Measurements from ENCODE around the gene TOGARAM2.

The TOGARAM2 gene

DNA sequence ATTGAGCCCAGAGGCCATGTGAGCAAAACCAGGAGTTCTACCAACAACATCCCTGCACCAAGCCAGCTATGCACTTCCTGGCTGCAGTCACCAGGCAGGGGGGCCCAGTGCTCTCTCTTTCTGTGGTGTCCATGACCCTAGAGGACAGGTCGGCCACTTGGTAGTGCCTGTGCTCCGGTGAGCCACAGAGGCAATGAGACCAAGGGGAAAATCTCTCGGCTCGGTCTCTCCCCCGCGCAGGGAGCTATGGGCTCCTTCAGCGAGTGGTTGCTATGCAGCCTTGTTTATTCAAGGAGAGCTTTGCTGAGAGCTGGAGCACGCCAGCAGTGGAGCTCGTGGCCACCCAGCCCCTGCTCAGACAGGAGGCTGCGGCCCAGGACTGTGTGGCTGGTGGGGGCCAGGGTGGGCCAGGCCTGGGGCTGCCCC, at the start of gene TOGARAM2:
Gene TOGARAM2, plus strand, starts transcription at position 283 of the 426 bp plus-strand sequence. CDS start 13,537 bp downstream, outside the sequence.
- DNase-seq = no peak

DNA sequence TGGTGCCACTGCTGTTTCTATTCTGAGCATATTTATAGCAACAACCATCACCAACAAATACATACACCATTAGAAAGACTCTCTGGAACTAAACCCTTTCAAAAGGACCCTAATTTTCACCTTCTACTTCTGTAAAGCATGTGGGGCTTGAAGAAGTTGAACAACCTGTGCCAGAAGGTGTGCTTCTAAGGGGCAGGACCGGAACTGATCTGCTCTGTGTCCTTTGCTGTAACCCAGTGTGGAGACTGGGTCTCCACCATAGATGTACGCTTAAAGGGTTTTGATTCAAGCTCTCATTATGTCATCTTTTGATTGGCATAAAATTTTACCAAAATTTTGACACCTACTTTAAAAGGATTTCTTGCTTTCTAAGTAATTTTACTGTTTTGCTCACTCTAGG, 46.3 kb upstream of the TOGARAM2 start:
- no peak for DNase-seq

DNA sequence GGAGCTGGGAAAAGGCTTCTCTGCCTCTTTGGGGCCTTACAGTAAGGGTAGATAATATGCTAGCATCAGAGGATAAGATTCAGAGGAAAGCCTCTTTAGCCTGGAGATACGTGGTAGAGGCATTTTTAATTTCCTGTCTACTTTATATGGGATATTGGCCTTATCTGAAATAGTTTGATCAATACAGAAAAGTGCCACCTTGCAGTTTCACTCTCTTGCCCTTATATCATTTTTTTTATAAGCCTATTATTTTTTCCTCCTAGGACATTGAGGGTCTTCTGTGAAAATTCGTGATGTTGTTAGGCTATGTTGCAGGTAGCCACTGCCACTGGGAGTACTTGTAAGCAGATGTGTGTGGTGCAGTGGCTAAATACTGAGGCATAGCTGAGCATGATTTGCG, 40.1 kb upstream of the TOGARAM2 start:
- no peak for DNase-seq

DNA sequence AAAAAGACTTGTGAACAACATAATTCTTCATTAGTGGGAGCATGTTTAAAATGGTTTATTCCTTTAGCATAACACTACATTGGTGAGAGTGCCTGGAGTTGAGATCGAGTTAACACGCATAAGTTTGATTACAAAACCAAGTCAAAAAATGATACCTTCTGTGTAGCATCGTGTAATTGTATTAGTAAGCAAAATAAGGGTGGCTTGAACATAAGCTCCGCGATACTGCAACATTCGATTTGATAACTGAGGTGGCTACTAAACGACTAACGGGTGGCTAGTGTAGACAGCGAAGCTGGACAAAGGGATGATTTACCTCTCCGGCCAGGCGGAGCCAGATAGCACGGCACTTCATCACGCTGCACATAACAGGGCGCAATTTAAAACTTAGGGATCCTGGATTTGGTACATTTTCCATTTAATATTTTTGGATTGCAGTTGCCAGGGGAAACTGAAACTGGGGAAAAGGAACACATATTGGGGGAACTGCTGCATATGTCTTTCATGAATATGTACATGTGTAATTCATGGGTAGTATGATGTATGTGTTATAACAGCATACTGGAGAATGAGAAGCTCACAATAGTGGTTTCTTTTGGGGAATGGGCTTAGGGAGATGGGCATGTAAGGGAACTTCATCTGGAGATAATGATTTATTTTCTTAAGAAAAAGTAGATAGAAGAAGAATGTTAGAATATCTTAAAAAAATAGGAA, 36.4 kb upstream of the TOGARAM2 start:
- DNase-seq = no peak

DNA sequence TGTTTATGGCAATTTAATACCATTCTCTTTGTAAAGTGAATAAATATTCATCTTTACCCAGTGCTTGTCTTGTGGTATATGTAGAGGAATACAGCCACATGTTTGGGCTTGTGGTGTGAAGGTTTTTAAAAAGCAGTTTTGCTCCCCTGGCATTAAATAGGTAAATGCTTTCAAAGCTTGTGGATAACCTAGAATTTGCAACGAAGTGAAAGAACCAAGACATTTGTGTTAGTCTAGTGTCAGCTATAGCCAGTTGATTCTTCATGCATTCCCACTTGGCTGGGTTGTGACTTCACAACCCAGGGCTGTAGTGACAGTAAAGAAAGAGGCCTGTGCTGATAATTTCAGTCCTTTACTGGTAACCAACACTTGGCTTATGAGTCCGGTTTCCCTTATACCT, 32.9 kb upstream of the TOGARAM2 start:
- DNase-seq = no peak

DNA sequence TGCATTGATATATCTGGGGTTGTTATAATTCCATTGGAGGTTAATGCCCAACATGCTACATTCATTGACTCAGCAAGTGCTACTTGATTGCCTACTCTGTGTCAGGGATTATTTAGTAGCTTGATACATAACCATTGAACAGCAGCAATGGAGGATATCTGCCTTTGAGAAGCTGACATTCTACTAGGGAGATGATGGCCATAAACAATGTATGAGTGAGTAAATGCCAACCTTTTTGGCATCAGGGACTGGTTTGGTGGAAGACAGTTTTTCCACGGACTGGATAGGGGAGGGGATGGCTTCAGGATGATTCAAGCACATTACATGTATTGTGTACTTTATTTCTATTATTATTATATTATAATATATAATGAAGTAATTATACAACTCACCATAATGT, 31.9 kb upstream of the TOGARAM2 start:
- no peak for DNase-seq

DNA sequence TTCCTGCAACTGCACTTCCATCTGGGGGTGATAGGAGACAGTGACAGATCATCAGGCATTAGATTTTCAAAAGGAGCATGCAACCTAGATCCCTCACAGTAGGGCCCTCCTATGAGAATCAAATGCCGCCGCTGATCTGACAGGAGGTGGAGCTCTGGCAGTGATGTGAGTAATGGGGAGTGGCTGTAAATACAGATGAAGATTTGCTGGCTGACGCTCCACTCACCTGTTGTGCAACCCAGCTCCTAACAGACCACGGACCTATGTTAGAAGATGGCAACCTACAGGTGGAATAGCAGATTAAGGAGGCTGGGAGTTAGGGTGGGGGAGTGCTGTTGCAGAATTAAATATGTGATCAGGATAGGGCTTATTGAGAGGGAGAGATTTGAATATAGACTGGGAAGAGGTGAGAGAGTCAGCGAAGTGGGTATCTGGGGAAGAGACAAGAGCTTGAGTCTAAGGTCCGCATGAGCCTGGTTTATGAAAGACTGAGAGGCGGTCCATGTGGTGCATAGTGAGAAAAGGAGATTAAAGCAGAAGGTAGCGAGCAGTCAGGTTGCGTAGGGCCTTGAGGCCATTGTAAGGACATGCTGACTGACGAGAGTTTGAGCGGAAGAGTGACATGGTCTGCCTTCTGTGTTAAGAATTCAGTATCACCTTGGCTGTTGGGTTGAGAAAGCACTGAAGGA, 31.3 kb upstream of the TOGARAM2 start:
- no peak for DNase-seq

DNA sequence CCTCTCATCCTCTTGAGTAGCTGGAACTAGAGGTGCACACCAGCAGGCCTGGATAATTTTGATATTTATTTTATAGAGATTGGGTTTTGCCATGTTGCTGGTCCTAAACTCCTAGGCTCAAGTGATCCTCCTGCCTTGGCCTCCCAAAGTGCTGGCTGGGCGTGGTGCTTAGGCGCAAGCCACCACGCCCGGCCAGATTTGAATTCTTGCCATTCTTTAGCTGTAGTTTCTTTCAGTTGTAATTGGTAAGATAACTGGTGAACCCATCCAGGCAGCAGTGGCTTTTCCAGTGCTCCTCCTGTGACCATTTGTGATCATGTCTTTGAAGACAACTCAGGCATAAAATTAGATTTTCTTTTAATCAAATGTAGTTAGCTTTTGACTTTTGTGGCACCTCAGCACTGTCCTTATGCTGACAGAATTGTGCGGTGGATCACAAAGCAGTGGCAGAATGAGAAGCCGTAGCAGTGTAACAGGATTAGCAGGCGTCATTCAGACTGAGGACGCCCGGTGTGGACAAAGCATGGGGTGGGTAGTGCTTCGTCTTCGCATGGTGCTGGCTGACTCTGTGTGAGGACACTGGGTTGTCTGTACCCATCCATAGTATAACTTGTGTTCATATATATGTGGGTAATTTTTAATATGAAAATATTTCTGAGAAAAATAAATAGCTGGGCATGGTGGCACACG, 30.0 kb upstream of the TOGARAM2 start:
- DNase-seq = no peak

DNA sequence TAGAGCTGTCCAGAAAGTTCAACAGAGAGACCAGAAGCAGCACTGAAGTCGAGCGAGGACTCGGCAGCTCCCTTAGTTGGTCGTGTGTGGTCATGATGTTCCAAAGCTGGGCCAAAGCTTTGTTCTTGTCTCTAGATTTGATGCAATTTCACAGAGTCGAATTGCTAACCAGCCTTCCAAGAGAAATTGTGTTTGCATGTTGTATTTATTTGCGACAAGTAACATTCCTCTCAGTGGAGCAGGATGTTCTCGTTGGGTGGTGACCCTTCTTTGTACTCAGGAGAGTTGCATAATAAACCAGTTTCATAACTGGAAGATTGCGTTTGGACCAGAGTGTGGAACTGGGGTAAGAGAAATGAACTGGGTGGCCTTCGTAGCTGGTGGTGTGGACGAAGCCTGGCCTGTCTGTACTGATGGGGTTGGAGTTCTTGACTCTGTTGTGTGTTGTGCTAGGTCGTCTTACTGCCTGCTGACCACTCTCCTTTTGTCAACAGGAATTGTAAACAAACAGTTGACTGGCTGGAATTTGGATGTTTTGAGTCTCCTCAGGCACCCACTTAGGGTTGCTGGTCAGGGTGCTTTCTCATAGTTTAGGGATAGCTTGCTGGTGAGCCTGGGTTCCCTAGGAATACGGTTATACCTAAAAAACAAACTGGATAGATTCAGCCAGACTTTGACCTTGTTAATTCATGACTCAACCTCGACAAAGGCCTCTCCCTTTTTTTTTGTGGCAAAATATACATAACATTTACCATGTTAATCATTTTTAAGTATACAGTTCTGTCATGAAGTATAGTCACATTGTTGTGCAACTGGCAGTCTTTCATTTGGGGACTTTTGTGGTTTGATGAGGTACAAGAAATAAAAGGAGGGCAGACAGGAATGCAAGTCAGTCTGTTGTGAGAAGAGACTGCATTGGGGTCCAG, 28.9 kb upstream of the TOGARAM2 start:
- no peak for DNase-seq

DNA sequence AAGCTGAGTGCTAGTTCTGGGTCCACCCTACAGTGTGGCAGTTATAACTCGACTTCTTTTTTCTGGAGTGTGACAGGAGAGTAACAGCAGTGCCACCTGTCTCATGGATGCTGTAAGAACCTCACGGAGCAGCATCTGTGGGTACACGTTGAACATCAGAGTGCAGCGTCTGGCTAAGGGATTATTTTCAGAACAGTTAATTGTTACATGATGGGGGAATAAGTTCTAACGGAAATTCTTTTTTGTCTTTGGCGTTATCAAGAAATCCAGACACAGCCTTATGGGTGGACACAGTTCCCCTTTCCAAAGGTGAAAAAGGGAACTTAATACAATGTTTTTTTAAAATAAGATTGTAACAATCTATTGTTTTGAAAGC, 28.3 kb upstream of the TOGARAM2 start:
- no peak for DNase-seq

DNA sequence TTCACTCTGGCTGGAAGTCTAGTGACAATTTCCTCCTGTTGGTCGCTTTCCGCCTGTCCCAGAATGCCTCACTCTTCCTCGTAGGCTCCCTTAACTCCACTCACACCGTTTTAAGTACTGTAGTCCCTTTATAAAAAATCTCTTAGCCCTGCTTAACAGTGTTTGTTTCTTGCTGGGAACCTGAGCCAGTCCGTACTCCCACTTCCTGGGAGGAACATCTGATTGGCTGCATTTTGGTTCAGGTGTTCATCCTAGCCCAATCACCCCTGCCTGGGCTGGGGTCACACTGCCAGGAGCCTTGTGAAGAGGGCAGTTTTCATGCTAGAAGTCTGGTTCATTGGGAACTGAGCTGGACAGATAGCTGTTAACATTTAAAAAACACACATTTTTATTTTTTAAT, 25.6 kb upstream of the TOGARAM2 start:
- DNase-seq = no peak

DNA sequence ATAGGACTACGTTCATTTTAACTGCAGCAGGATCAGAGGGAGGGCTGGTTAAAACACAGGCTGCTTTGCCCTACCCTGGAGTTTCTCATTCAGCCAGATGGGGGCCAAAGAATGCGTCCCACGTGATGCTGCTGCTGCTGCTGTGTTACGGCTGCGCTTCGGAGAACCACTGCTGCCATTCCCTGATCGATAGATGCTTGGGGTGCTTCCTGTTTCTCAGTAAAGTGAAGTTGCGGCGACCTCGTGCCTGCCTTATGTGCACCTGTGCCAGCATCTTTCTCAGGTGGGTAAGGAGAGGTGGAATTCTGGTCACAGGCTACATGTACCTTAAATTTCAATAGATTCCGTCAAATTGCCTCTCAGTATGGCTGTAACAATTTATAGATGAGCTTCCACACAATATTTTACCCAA, 24.7 kb upstream of the TOGARAM2 start:
- DNase-seq = peak; percentile 72

DNA sequence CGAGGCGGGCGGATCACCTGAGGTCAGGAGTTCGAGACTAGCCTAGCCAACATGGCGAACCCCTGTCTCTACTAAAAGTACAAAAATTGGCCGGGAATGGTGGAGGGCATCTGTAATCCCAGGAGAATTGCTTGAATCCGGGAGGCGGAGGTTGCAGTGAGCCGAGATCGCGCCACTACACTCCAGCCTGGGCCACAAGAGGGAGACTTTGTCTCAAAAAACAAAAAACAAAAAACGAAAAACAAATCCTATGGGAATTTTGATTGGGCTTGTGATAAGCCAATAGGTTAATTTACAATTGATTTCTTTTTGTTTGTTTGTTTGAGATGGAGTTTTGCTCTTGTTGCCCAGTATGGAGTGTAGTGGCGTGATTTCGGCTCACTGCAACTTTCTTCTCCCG, 24.2 kb upstream of the TOGARAM2 start:
- peak; percentile 60 for DNase-seq

DNA sequence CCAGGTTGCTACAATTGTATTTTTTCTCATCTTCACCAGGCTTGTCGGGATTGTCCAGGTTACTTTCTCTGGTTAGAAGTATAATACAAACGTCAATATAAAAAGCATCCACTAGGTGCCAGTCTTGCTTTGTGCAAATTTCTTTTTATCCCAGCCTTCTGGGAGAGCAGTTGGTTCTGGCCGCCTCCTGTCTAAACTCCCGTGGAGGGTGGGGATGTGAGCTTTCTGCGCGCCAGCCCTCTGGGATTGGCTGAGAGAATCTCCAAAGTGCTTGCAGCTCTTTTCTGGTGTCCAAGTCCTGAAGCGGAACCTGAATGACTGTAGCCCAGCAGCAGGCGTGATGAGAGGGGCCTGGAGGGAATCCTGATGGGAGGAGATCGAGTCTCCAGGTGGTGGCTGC, 22.4 kb upstream of the TOGARAM2 start:
- peak; percentile 76 for DNase-seq

DNA sequence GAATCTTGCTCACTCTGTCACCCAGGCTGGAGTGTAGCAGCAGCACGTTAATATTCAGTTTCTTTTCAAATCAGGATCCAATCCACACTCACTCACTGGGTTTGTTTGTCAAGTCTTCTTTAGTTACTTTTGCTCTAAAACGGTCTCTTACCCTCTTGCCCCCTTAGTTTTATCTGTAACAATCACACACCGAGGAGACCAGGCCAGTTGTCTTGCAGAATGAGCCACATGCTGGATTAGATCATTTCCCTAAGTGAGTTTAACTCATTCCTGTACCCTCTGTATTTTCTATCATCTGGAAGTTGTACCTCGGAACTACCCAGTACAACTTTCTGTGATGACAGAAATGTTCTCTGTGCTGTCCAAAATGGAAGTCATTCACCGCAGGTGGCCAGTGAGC, 20.7 kb upstream of the TOGARAM2 start:
- no peak for DNase-seq

DNA sequence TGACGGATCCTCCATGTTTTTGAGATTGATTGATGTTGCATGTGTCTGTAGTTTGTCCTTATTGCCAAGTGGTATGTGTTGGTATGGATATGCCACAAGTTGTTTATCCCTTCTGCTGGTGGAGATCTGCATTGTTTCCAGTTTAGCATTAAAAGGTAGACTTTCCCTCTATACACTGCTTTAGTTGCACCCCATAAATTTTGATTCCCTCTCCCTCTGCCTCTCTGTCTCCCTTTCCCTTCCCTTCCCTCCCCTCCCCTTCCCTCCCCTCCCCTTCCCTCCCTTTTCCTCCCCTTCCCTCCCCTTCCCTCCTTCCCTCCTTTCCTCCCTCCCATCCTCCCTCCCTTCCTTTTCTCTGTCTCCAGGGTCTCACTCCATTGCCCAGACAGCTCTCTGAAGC, 18.6 kb upstream of the TOGARAM2 start:
- no peak for DNase-seq

DNA sequence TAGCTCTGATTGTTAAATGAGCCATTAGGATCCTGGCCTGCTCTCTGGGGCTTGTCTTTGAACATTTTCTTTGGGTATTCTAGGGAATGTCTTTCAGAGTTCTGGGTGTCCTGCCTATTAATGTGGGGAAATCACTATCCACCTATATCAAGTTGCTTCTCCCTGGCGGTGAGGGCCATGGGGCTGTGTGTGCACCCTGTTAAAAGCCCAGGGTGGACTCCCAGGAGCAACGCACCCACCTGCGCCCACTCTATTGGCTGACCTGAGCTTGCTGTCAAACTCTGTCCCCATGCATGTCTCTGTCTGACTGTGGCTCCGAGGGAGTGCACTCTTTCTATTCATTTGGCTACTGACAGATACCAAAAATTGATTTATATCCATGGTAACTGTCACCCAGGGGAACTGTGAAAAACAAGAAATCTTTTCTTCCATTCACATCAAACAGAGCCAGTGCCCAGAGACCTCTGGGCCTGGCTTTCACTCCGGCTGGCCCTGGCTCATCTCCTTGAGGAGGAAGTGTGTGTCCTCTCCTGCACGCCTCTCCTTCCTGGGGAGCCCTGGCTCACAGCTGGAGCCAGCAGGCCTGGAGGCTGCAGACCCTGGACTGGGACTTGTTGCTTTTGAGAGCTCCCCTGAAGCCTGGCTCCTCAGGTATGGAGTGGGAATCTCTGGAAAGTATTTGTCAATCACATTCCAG, 10.5 kb upstream of the TOGARAM2 start:
- no peak for DNase-seq

DNA sequence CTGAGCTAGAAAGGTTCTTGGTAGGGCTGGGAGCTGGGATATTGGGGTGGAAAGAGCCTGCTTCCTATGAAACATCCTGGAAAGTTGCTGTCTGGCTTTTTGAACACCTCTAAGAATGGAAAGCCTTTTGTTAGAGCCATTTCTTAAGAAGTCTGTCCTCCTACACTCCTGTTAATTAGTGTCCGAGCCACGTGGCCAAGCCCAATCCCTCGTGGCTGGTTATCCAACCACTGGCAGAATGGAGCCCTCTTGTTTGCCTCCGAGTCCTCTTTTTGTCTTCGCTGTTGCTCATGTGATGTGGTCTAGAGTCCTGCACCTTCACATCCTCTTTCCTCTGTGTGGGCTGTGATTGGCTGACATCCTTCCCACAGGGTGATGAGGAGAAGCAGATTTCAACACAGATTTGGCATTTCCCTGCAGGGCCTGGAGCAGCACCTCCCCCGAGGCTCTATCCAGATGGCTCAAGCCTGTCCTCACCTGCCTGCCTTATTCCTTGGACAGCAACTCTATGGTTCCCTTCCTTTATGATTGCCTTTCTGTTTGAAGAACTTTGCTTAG, 8.2 kb upstream of the TOGARAM2 start:
- DNase-seq = no peak

DNA sequence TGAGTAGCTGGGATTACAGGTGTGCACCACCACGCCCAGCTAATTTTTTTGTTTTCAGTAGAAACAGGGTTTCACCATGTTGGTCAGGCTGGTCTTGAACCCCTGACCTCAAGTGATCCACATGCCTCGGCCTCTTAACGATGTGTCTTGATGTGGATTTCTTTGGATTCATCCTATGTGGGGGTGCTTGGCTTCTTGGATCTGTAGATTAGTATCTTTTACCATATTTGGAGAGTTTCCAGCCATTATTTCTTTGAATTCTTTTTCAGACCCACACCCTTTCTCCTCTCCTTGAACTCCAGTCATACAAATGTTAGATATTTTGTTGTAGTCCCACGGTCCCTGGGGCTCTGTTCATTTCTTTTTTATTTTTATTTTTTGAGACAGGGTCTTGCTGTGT, 6.8 kb upstream of the TOGARAM2 start:
- DNase-seq = no peak

DNA sequence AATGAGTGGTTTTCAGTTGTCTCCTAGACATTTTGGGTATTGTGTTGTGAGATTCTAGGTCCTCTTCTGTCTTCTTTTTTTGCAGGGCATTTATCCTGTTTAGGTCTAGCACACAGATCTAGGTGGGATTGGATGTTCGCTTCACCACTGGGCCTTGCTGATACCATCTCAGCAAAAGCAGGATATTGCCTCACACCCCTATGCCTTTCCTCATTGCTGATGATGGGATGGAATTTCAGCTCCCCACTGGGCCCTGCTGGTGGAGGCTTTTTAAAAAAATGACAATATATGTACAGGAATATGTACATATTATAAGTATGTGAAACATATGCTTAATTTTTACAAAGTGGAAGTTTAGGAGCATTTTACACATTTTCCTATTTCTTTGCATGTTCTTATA, 5.4 kb upstream of the TOGARAM2 start:
- DNase-seq = peak; percentile 22

DNA sequence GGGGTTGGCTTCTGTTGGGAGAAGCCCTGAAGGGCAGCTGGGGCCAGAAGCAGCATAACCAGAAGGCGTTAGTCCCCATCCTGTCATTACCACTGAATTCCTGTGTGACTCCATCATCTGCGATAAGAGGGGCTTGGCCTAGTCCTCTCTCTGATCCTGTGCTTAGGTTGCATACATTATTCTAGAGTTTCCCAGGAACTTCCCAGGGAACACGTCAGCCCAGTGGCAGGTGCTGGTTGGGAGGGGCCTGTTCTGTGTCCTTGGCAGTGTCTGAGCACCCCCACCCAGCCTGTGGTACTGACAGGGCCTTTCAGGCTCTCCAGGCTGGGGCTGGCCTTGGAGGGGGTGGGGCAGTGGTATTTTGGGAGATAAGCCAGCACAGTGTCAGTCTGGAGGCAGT, 4.5 kb upstream of the TOGARAM2 start:
- DNase-seq = peak; percentile 91

Measured in EL (cell line).